KG1 (cell line): ENCODE measurements around the gene ZNF530.
A peak's percentile ranks its signal among the peaks of the same experiment; 100 is the strongest.

Experiments used
- DNase-seq: peaks from one replicate; lab custom pipeline; 2025; lab: John Stamatoyannopoulos, UW

ZNF530 gene

GRCh38 chr19:57615346-57615745 lies 15.7 kb downstream of the ZNF530 start:
- no peak for DNase-seq

GRCh38 chr19:57620673-57621348 lies 21.1 kb downstream of the ZNF530 start:
- no peak for DNase-seq

GRCh38 chr19:57623091-57623490 lies 23.4 kb downstream of the ZNF530 start:
- DNase-seq = no peak

- DNase-seq = peak; percentile 86
Observed at GRCh38 chr19:57632987-57633831, 33.5 kb downstream of the ZNF530 start, which contains the start of gene ZNF211. TSS of gene ZNF211 (plus strand) at chr19:57633168. CDS start at chr19:57633347, 179 bp downstream.

- no peak for DNase-seq
Observed at GRCh38 chr19:57633832-57634131, 34.1 kb downstream of the ZNF530 start.

GRCh38 chr19:57637379-57637778 lies 37.7 kb downstream of the ZNF530 start:
- no peak for DNase-seq

GRCh38 chr19:57641715-57642234 lies 42.1 kb downstream of the ZNF530 start:
- no peak for DNase-seq

- DNase-seq = no peak
Observed at GRCh38 chr19:57642396-57643046, 42.8 kb downstream of the ZNF530 start.

- DNase-seq = no peak
Observed at GRCh38 chr19:57643734-57644133, 44.0 kb downstream of the ZNF530 start.

GRCh38 chr19:57648331-57649003 lies 48.8 kb downstream of the ZNF530 start:
- no peak for DNase-seq

GRCh38 chr19:57651654-57651996 lies 51.9 kb downstream of the ZNF530 start:
- DNase-seq = no peak

GRCh38 chr19:57653689-57654088 lies 54.0 kb downstream of the ZNF530 start:
- no peak for DNase-seq

- no peak for DNase-seq
Observed at GRCh38 chr19:57655443-57655842, 55.8 kb downstream of the ZNF530 start.

- no peak for DNase-seq
Observed at GRCh38 chr19:57656346-57656745, 56.7 kb downstream of the ZNF530 start.
